ENCODE results near the gene CPA5.

The CPA5 gene

DNA sequence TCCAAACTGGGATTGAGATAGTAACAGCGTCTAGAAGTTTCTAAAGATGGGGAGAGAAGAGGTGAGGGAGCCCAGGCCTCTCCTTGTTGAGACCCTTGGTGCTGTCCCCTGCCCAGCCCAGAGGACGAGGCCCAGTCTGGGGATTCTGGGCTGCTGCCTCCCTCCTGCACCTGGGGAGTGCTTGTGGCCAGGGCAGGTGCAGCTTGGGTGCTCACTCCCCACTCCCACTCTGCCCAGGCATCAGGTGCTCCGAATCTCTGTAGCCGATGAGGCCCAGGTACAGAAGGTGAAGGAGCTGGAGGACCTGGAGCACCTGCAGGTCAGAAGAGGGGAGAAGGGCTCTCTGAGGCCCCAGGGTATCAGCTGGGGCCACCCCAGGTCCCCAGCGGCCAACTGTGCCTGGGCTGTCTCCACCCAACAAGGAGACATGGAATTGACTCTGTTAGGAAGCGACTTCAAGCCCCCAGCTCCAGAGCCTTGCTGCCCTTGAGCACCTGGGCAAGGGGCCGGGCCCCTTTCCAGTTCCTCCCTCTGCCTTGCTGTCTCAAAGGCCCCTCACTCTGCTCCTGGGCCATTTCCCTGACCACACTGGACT lies 36.3 kb downstream of the CPA5 start:
- no peak for FAIRE-seq

GRCh38 chr7:130381468-130382312 lies 37.1 kb downstream of the CPA5 start:
- FAIRE-seq = no peak

DNA sequence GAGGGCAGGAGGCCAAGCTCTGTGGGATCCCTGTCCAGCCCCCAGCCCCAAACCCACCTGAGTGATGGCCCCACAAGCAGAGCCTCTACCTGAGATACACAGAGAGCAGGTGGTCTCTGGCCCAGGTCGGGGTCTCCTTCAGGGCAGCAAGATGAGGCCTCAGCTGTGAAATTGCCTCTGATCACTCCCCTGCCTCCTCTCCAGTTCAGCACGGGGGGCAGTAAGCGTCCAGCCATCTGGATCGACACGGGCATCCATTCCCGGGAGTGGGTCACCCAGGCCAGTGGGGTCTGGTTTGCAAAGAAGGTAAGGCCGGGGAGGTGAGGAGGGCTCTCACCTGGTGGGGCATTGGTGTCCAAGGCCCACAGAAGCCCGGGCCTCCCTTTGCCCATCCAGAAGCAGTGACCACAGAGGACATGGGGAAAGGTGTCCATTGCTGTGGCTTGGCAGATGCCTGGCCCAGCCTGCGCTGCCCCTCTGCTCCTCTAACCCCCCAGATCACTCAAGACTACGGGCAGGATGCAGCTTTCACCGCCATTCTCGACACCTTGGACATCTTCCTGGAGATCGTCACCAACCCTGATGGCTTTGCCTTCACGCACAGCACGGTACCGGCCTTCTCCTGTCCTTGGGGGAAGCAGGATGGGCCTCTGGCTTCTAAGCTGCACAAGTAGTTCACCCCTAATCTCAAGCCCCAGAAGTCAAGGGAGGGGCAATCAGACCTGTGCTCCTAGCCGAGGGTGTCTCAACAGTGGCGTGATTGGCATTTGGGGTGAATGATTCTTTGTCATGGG lies 38.8 kb downstream of the CPA5 start:
- no peak for FAIRE-seq

- no peak for FAIRE-seq
Observed at GRCh38 chr7:130384371-130384801, 39.8 kb downstream of the CPA5 start.

DNA sequence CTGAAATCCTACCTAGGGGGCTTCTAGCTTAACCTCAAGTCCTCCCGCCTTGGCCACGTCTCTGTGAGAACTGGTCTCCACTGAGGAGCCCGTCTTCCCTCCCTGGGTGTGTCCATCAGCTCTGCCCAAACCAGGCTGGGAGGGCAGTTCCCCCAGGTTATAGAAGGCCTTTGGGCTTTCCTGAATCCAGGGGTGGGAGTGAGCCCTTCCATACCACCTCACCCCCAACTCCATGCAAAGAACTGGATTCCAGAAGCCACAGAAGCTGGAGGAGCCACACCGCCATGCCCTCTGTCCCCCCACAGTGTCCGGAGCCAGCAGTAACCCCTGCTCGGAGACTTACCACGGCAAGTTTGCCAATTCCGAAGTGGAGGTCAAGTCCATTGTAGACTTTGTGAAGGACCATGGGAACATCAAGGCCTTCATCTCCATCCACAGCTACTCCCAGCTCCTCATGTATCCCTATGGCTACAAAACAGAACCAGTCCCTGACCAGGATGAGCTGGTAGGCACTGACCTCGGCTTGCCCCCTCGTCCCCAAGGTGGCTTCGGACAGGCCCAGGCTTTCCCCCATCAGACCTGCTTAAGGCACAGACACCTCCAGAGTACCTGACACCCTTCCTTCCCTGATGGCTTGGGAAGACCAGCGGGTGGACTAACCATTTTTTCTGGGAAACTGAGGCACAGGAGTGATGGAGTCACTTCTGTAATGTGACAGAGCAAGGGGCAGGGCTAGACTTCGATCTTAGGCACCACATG lies 40.4 kb downstream of the CPA5 start:
- no peak for FAIRE-seq

GRCh38 chr7:130385600-130386066 lies 41.0 kb downstream of the CPA5 start:
- FAIRE-seq = no peak

DNA sequence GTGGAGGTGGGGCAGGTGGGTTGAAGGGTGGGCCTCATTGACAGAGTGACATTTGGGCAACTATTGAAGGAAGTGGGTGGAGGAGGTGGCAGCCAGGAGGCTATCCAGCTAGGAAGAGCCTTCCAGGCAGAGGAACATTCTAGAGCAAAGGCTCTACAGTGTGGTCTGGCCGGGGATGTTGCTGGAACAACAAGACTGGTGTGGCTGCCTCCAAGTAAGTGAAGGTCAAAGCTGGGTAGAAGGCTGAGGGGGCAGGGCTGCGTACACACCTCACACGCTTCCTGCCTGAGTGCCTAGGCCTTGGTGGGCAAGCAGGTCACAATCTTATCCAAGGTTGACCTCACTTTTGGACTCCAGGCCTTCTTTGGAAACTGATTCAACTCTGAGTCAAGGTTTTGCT lies 42.3 kb downstream of the CPA5 start:
- no peak for FAIRE-seq

DNA sequence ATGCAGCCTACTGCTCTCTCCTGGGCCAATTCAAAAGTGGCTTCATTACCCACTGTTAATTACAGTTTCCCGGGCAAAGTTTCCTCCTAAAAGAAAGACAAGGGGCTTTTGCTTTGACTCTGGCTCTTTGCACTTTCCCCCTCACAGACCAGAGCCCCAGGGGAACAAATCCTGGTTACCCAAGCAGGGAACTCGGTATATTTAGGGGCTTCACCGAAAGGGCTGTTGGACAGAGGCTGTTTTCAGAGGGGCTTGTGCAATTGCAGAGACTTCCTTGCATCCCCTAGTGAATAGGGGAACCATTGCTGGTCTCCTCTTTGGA lies 42.7 kb downstream of the CPA5 start:
- no peak for FAIRE-seq

GRCh38 chr7:130387628-130388403 lies 43.2 kb downstream of the CPA5 start:
- no peak for FAIRE-seq

- no peak for FAIRE-seq
Observed at GRCh38 chr7:130388671-130389070, 44.1 kb downstream of the CPA5 start.

DNA sequence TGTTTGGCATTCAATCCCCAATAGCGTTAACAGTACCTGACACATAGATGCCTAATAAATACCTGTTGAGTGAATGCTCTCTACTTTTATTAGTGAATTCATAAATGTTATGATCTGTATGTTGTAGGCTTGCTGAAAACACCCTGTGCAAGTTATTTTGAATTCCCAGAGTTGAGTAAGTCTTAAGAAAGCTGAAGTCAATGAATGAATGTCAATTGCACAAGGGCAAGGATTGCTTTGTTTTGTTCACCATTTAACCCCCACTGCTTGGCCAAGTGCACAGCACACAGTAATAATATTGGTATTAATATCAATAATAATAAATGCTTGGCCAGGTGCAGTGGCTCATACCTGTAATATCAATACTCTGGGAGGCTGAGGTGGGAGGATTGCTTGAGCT lies 45.9 kb downstream of the CPA5 start:
- FAIRE-seq = no peak

GRCh38 chr7:130393101-130393561 lies 48.5 kb downstream of the CPA5 start:
- FAIRE-seq = no peak

DNA sequence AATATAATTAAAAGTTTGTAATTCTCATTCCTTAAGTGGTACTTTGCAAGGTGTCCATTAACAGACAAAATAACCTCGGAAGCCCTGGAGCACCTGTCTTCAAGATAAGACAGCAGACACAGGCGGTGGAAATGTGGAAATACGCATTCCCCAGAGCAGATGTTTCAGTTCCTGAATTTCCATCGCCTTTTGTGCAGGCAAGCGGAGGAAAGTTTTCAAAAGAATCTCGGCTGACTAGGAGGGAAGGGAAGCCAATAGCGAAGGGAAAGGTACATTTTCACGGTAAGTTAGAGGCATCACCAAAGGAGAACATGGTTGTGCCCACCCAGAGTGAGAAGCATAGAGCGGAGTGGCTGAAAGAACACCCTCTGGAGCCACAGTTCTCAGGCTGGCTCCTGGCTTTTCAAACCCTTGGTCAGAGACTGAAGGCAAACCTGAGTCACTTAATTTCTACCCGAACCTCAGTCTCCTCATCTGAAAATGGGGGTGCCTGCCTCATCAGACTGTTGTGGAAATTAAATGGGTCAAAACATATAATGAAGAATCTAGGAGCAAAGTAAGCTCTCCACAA lies 49.3 kb downstream of the CPA5 start:
- FAIRE-seq = no peak

GRCh38 chr7:130394421-130395195 lies 50.0 kb downstream of the CPA5 start:
- FAIRE-seq = no peak

DNA sequence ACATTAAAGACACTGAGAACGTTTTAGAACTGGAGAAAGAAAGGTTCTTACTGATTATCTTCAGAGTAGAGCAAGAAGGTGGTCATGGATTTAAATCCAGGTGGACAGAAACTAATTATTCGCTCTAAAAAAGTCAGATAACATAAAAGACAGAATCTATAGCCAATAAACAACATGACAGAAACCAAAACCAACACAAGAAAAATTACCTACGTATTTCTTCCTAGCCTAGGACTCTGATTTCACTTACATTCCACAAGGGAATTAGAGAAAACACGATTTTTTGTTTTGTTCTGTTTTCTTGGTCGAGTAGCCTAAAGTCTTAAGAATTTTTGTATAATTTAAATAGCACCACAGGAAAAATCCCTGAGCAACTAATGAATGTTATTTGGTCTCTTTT lies 50.8 kb downstream of the CPA5 start:
- no peak for FAIRE-seq

DNA sequence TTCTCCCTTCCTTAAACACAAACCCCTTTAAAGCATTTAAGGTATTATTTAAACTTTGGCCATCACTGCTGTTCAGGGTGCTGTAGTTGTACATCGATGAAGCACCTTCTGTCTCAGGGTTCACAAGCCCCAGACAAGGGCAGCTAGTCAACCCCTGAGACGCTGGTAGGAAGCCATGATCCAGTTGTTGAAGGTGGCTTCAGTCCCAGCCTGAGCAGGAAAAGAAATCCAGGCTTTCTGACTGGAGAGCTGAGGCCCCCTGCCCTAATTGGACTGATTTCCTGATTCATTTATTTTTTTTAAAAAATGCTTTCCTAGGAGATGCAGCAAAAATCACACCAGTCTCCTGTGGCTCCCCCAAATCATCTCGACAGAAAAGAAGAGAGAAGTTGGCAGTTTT lies 51.5 kb downstream of the CPA5 start:
- FAIRE-seq = no peak

DNA sequence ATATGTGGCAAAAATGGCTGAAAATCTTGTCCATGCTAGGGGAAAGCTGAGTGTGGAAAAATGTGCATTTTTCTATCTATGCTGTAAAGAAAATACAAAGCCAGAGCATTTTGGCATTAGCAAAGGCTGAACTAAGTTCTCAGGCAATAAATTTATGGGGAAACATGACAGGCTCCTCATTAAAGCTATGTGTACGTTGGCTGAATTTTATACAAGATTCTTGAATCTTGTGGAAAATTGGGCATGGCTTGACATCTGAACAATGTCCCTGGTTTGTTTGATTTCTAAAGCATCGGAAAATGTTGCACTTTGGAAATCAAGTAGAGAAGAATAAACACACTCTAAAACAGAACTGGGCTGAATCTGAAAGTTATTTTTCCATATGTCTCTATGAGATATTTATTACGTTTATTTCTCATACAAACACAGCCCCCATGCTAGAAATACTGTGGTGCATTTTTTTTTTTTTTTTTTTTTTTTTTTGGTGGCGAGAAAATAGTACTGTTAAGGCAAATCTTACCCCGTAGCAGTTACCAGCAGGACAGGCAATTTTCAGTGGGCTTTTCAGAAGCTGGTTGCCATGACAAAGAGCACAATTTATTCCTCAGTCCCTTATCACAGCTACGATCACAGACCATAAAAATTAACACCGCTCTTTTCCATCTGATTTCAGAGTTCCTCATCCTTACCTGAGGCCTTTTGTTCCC lies 52.6 kb downstream of the CPA5 start:
- FAIRE-seq = no peak

DNA sequence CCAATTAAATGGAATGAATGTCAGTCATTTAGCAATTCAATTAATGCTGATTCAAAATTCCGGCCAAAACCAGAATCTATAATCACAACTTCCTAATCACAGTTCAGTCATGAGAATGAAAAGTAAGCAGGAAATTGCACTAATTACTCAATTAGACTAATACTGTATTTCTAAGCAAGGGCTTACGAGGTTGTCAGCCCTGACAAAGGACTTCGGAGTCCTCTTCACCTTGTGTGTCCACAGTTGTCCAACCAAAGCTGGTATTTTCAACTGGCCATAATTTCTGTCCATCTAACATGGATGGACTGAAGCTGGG lies 53.1 kb downstream of the CPA5 start:
- no peak for FAIRE-seq

- no peak for FAIRE-seq
Observed at GRCh38 chr7:130398526-130399090, 54.0 kb downstream of the CPA5 start.

GRCh38 chr7:130400120-130400572 lies 55.5 kb downstream of the CPA5 start:
- FAIRE-seq = no peak

All from colon (tissue), 2 donors.